GM13977 (cell line): ENCODE results near the gene GDF9.

Source experiments
- DNase-seq: peaks from one replicate; pipeline ENCODE4 v3.0.0; 2012; ENCODE audit warnings: low spot score
- in situ Hi-C: fragments of 300-500 bp; cut with MboI; formaldehyde crosslinking; loops from one replicate; pipeline ENCODE4 v1.12.0; 2022; ENCODE audit warnings: low sequenced_read_pairs, low pct_unique_long_range_greater_than_20kb, mixed read lengths, inconsistent platforms; ENCODE audit not compliant: unreplicated experiment
- TF ChIP-seq, protein P1 (sequence below): IDR thresholded peaks from 2 replicates; pipeline ENCODE4 v1.5.1; 2012; ENCODE audit warnings: mild to moderate bottlenecking, control low read depth; ENCODE audit not compliant: insufficient read depth; ENCODE audit errors: extremely low read depth, missing control alignments

The GDF9 gene

DNA sequence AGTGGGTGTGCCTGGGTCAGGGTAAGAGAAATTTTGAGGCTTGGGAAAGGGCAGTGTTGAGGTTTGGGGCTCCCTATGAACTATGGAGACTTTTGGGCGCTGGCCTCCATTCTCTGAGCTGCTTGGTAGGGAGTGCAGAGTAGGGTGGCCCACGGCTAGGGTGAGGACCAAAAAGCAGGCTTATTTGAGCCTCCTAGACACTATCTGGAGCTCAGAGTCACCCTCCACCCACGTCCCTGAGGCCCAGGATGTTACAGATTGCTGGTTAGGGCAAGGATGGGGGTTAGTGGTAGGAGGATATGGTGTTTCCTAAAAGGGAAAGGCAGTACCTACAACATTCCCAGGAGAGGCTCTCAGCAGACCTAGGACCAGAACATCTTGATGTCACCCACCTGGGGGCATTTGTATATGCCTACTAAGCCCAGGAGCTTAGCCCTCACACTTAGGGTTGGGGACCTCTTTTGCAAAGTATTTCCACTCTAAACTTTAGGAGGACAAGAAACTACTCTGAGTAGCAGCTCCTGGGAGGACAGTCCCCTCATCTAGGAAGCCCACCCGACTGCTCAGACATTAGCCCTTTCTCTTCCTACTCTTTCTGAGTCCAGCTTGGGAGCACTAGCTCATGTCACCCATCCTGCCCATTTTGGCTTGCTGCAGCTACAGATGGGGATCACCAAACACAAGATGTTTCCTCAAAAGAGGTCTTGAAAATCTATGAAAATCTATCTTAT is 38.2 kb downstream of the GDF9 start:
- TF ChIP-seq, protein P1, sequence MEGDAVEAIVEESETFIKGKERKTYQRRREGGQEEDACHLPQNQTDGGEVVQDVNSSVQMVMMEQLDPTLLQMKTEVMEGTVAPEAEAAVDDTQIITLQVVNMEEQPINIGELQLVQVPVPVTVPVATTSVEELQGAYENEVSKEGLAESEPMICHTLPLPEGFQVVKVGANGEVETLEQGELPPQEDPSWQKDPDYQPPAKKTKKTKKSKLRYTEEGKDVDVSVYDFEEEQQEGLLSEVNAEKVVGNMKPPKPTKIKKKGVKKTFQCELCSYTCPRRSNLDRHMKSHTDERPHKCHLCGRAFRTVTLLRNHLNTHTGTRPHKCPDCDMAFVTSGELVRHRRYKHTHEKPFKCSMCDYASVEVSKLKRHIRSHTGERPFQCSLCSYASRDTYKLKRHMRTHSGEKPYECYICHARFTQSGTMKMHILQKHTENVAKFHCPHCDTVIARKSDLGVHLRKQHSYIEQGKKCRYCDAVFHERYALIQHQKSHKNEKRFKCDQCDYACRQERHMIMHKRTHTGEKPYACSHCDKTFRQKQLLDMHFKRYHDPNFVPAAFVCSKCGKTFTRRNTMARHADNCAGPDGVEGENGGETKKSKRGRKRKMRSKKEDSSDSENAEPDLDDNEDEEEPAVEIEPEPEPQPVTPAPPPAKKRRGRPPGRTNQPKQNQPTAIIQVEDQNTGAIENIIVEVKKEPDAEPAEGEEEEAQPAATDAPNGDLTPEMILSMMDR: no peak
- no peak for DNase-seq
- in situ Hi-C loops: loop anchor here (10.0 kb wide), 1 partner anchor 443 kb away; no protein-coding TSS in a partner anchor

DNA sequence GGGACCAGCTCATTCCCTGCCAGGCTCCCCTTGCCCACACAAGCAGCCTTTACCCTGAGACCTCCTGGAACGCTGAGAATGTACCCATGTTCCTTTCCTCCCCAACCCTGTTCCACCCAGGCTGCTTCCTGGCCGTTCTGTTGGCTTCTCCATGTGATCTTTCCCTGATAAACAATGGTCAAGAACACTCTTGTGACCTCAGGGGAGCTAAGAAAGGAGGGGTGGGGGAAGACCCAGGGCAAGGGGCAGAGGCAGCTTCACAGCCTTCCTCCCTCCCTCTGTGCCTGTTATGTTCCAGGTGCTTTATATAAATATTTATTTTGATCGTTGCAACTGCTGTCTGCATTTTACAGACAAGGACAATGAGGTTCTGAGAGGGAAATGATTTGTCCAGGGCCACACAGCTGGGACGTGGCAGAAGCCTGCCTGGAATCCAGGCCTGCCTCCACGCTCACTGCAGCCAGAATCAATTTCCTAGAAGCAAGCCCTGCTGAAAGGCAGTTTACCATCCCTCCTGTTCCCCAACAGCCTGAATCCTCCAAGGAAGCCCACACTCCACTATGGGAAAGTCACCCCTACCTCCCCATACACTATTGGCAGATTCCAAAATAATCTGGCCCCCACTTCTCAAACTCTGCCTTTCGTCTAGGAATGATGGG is 39.7 kb downstream of the GDF9 start:
- in situ Hi-C loops: loop anchor here (10.0 kb wide), 1 partner anchor 442 kb away; no protein-coding TSS in a partner anchor
- DNase-seq: no peak
- TF ChIP-seq, protein P1: no peak

DNA sequence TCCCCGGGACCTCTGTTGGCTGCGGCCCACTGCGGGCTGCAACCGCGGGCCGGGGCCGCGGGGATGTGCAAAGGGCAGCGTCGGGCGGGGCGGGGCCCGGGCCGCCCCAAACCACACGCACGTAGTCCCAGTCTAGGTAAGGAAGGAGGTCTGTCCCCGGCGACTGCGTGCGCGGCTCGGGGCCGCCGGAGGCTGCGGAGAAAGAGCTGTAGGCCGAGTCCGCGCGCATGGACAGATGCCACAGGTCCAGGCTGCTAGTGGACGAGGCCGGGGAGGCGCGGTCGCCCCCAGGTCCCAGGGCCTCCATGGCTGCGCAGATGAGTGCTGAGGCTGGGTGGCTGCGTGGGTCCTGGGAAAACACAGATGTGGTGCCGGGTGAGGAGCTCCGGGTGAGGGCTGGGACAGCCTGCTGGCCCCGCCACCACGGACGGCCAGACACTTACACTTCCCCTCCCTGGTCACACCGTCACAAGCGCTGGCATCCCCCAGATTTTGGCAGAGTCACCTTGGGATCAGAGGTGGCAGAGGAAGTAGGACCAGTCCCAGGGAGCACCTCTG is 40.4 kb downstream of the GDF9 start:
- peak; percentile 24 for DNase-seq
- in situ Hi-C loops: loop anchor here (10.0 kb wide), 1 partner anchor 441 kb away; no protein-coding TSS in a partner anchor
- TF ChIP-seq, protein P1: no peak

DNA sequence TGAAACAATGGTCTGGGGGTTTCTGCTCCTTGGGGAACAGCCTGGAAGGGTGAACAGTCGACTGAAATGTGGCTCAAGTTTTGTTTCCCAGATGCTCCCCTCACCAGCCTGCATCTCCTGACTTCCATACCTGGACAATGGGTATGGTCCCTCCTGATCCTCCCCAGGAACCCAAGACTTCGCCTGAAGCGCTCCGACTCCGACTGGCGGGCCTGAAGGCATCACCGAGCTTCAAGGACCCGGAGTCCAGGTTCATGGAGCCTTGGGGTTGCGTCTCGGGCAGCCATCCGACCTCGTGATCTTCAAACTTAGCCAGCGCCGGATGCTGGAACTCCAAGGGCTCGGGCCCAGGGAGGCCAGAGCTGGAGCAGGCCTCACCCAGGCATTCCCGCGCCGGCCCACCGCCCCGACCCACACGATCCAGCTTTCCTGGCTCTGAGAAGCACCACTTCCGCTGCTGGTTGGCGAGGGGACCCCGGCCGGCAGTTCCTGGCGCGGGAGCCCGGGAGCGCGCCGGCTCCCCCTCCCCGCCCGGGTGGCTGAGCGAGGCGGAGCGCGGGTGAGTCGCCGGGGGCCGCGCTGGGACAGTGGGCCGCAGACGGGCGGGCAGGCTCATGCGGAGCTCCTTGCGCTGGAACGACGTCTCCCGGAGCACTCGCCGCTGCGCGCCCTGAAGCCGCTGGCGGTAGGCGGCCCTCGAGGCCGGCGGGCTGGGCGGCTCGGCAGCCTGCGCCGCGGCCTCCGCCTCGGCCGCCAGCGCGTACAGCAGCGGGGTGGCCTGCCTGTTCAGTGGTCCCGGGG is 41.0 kb downstream of the GDF9 start:
- in situ Hi-C loops: loop anchor here (10.0 kb wide), 1 partner anchor 440 kb away; no protein-coding TSS in a partner anchor
- DNase-seq: peak; percentile 70
- TF ChIP-seq, protein P1: no peak

DNA sequence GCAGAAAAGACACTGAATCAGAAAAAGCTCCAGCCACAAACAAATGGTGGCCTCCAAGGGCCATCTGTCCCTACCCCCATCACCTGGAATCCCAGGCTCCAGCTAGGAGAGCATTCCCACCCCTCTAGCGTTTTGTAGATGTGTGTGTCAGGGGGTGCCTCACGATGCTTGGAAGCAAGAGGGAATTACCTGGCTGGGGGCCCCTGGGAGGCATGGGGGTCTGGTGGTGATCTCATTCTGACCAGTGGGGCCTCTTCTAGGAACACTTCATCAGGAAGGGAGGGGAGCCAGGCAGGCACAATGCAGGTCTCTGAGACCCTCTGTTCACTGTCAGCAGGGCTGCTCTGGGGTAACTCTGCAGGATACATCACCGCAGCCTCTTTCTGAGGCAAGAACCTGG is 41.8 kb downstream of the GDF9 start:
- TF ChIP-seq, protein P1: no peak
- in situ Hi-C loops: loop anchor here (10.0 kb wide), 1 partner anchor 440 kb away; no protein-coding TSS in a partner anchor
- peak; percentile 30 for DNase-seq
